Measurements from ENCODE around the gene BICRA.
A peak's percentile ranks its signal among the peaks of the same experiment; 100 is the strongest.

BICRA gene

GRCh38 chr19:47601180-47601904 is 7.6 kb upstream of the BICRA start:
- no peak for DNase-seq

GRCh38 chr19:47603706-47604565 is 5.0 kb upstream of the BICRA start:
- no peak for DNase-seq

GRCh38 chr19:47607564-47608073 is 1.3 kb upstream of the BICRA start:
- no peak for DNase-seq

GRCh38 chr19:47608074-47608918 is 638 bp upstream of the BICRA start:
- peak; percentile 94 for DNase-seq

GRCh38 chr19:47609906-47610894 is 1.3 kb downstream of the BICRA start:
- peak; percentile 24 for DNase-seq

- no peak for DNase-seq
These were observed 2.0 kb downstream of the BICRA start for GRCh38 chr19:47610902-47611301.

- no peak for DNase-seq
These were observed 4.5 kb downstream of the BICRA start for GRCh38 chr19:47613165-47614020.

GRCh38 chr19:47614021-47614295 is 5.0 kb downstream of the BICRA start:
- no peak for DNase-seq

- no peak for DNase-seq
These were observed 5.6 kb downstream of the BICRA start for GRCh38 chr19:47614559-47614958.

- DNase-seq, result no peak
These were observed 6.3 kb downstream of the BICRA start for GRCh38 chr19:47615230-47615629.

- DNase-seq, result no peak
These were observed 6.8 kb downstream of the BICRA start for GRCh38 chr19:47615714-47616113.

GRCh38 chr19:47618771-47619170 is 9.8 kb downstream of the BICRA start:
- no peak for DNase-seq

- no peak for DNase-seq
These were observed 10.8 kb downstream of the BICRA start for GRCh38 chr19:47619763-47620162.

- DNase-seq, result no peak
These were observed 14.4 kb downstream of the BICRA start for GRCh38 chr19:47623151-47623920.

- no peak for DNase-seq
These were observed 15.0 kb downstream of the BICRA start for GRCh38 chr19:47623921-47624391.

- DNase-seq, result no peak
These were observed 16.7 kb downstream of the BICRA start for GRCh38 chr19:47625650-47626049.

- no peak for DNase-seq
These were observed 17.3 kb downstream of the BICRA start for GRCh38 chr19:47626238-47626637.

GRCh38 chr19:47628078-47628771 is 19.3 kb downstream of the BICRA start:
- DNase-seq, result no peak

GRCh38 chr19:47630594-47630993 is 21.7 kb downstream of the BICRA start:
- DNase-seq, result no peak
